CD14-positive monocyte (primary cell): ENCODE measurements around the gene RAE1. TPM values are rescaled to one million over a fixed set of nuclear protein-coding genes. Genes with fewer than 3 reads are reported as not detected.

Experiments
- DNase-seq, 3 donors: peaks; one replicate each; pipeline ENCODE4 v3.0.0-alpha.2; 2011 to 2022
- H2AFZ ChIP-seq: 2 replicates; pipeline ENCODE4 v1.6.0; 2012; ENCODE audit warnings: mild to moderate bottlenecking, low read depth, low read length, inconsistent platforms; ENCODE audit not compliant: insufficient read depth, poor library complexity, severe bottlenecking
- H3K27ac ChIP-seq, 2 donors: 1 replicate in 1 of 2; 2 replicates in 1 of 2; pipeline ENCODE4 v1.5.1; 2012 to 2013; ENCODE audit warnings: low read length in 2 of 2, control low read depth in 1 of 2, inconsistent platforms in 1 of 2, low read depth in 1 of 2, mild to moderate bottlenecking in 1 of 2
- H3K27me3 ChIP-seq, 2 donors: one replicate each; pipeline versions ENCODE4 v1.6.0 to v1.6.1; 2011 to 2013; ENCODE audit warnings: low read length in 2 of 2; ENCODE audit not compliant: control insufficient read depth in 2 of 2, insufficient read depth in 2 of 2
- H3K36me3 ChIP-seq, 2 donors: replicated peaks in 1 of 2; 1 replicate in 1 of 2; 2 replicates in 1 of 2; pipeline versions ENCODE4 v1.5.1 to v1.6.1; 2012 to 2013; ENCODE audit warnings: low read length in 2 of 2, control low read depth in 1 of 2, inconsistent platforms in 1 of 2, mild to moderate bottlenecking in 1 of 2; ENCODE audit not compliant: insufficient read depth in 2 of 2, control insufficient read depth in 1 of 2
- H3K4me1 ChIP-seq, 2 donors: 1 replicate in 1 of 2; 2 replicates in 1 of 2; pipeline versions ENCODE4 v1.5.1 to v1.6.1; 2012 to 2013; ENCODE audit warnings: low read length in 2 of 2, control low read depth in 1 of 2, inconsistent platforms in 1 of 2, mild to moderate bottlenecking in 1 of 2, moderate library complexity in 1 of 2; ENCODE audit not compliant: insufficient read depth in 2 of 2, control insufficient read depth in 1 of 2
- H3K4me2 ChIP-seq: replicated peaks from 2 replicates; pipeline ENCODE3; 2012; ENCODE audit warnings: low read length, moderate library complexity, mild to moderate bottlenecking; ENCODE audit not compliant: poor library complexity, severe bottlenecking; ENCODE audit errors: extremely low read depth
- H3K4me3 ChIP-seq, 3 experiments: fragments of 200-600 bp in 1 of 3; sonication (generic) in 1 of 3; replicated peaks in 1 of 3; 1 replicate in 2 of 3; 2 replicates in 1 of 3; pipeline ENCODE4 v1.5.1; 2011 to 2013; ENCODE audit warnings: low read length in 3 of 3, mild to moderate bottlenecking in 3 of 3, control low read depth in 2 of 3, low read depth in 2 of 3, inconsistent platforms in 1 of 3, moderate library complexity in 1 of 3
- H3K79me2 ChIP-seq: 2 replicates; pipeline ENCODE4 v1.6.0; 2012; ENCODE audit warnings: mild to moderate bottlenecking, control low read depth, inconsistent platforms, low read length, moderate library complexity; ENCODE audit not compliant: insufficient read depth
- H3K9ac ChIP-seq: 2 replicates; pipeline ENCODE4 v1.6.0; 2017; ENCODE audit warnings: low read length, mild to moderate bottlenecking; ENCODE audit not compliant: insufficient read depth, poor library complexity, severe bottlenecking
- H3K9me3 ChIP-seq, 2 donors: replicated peaks in 1 of 2; 1 replicate in 1 of 2; 2 replicates in 1 of 2; pipeline versions ENCODE4 v1.5.1 to v1.6.1; 2012 to 2013; ENCODE audit warnings: low read length in 2 of 2, control low read depth in 1 of 2; ENCODE audit not compliant: control insufficient read depth in 1 of 2, insufficient read depth in 1 of 2
- H4K20me1 ChIP-seq: 2 replicates; pipeline ENCODE4 v1.6.0; 2012; ENCODE audit warnings: mild to moderate bottlenecking, low read length, control low read depth, moderate library complexity; ENCODE audit not compliant: insufficient read depth
- H3K27ac Mint-ChIP-seq, 7 donors: one replicate each; pipeline ENCODE4 v1.8.0; 2020; ENCODE audit warnings: mild to moderate bottlenecking in 7 of 7, mixed read lengths in 7 of 7, moderate library complexity in 6 of 7, inconsistent platforms in 2 of 7
- H3K27me3 Mint-ChIP-seq, 3 donors: one replicate each; pipeline ENCODE4 v1.8.0; 2021 to 2022; ENCODE audit warnings: low read depth in 3 of 3, mild to moderate bottlenecking in 3 of 3, mixed read lengths in 3 of 3, moderate library complexity in 3 of 3, inconsistent platforms in 1 of 3
- H3K36me3 Mint-ChIP-seq, 2 donors: one replicate each; pipeline ENCODE4 v1.8.0; 2020; ENCODE audit warnings: mixed read lengths in 2 of 2, inconsistent platforms in 1 of 2, mild to moderate bottlenecking in 1 of 2
- H3K4me1 Mint-ChIP-seq: one replicate; pipeline ENCODE4 v1.8.0; 2020; ENCODE audit warnings: mild to moderate bottlenecking, mixed read lengths
- H3K4me3 Mint-ChIP-seq, 2 donors: one replicate each; pipeline ENCODE4 v1.8.0; 2020; ENCODE audit warnings: mild to moderate bottlenecking in 2 of 2, mixed read lengths in 2 of 2, moderate library complexity in 1 of 2
- H3K9me3 Mint-ChIP-seq, 7 donors: one replicate each; pipeline ENCODE4 v1.8.0; 2020 to 2022; ENCODE audit warnings: mixed read lengths in 7 of 7, mild to moderate bottlenecking in 6 of 7, moderate library complexity in 6 of 7, inconsistent platforms in 2 of 7
- WGBS: methylation state at CpG from one replicate; pipeline ENCODE4 v1.1.5; 2013; ENCODE audit warnings: missing lambda C conversion rate; ENCODE audit not compliant: insufficient coverage; 5-methylcytosine and 5-hydroxymethylcytosine counted together
- intact Hi-C, 2 donors: fragments of 100-400 bp; cut with micrococcal nuclease; formaldehyde crosslinking; loops; one replicate each; pipeline versions ENCODE4 v1.15.0 to v1.15.1; 2023
- polyA plus RNA-seq, 3 donors: library from polyadenylated mRNA; depleted of rRNA in 1 of 3; unstranded in 2 of 3; stranded (reverse) in 1 of 3; fragments of 300-500 nt in 2 of 3; fragments of >200 nt in 1 of 3; fragmentation: Illumina TruSeq in 2 of 3; gene quantifications; 1 replicate in 2 of 3; 2 replicates in 1 of 3; pipeline ENCODE4 v1.2.3, GENCODE V29; 2012 to 2021
- TF ChIP-seq, protein P1 (sequence below): fragments of 200-600 bp; IDR thresholded peaks from one replicate; pipeline ENCODE4 v1.8.0; 2022; ENCODE audit warnings: antibody characterized with exemption, mild to moderate bottlenecking

RAE1 gene
- polyA plus RNA-seq, 3 donors = 15.8 to 27.5 (median 21.7) TPM

DNA sequence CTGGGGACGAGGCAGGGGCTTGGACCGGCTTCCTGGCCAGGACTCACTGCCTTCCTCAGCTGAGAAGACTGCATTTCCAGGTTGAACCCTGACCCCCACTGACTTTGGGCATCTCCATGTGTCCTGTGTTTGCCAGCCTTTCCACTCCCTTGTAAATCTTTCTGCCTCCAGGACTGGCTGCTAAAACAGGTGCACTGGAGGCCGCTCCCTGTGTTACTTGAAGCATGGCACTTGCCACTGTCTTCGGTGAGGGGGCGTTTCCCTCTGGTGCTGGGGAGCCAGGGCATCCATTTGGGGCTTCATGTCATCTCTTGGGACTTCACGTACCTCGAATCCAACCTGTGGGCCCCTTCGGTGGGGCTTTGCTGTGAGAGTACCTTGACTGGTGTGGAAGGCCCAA is 33.4 kb downstream of the RAE1 start:
- H3K36me3 ChIP-seq = peaks cover 3 to 33% of the 10 kb centered on the region in 2 donors
- peaks cover 13 to 20% of the 10 kb centered on the region in 2 donors for H3K4me1 ChIP-seq
- Mint-ChIP-seq H3K27me3 (peaks cover 0 to 14% (median 7%) of the 10 kb centered on the region in 3 donors), H3K4me3 (no peak overlapping the region), H3K9me3 (peaks cover 0 to 5% (median 0%) of the 10 kb centered on the region in 7 donors), H3K27ac (no peak overlapping the region), H3K4me1 (peaks cover 19% of the 10 kb centered on the region), H3K36me3 (peaks cover 28 to 45% of the 10 kb centered on the region in 2 donors)
- no peak overlapping the region for H3K9ac ChIP-seq
- no peak overlapping the region for H2AFZ ChIP-seq
- H3K27ac ChIP-seq = no peak overlapping the region
- H4K20me1 ChIP-seq = peaks cover 21% of the 10 kb centered on the region
- 100% methylated on average over 7 of the region's 8 CpGs for WGBS
- intact Hi-C loops = loop anchor here in 1 of 2 donors (10.0 kb wide), 1 partner anchor 210 kb away; no protein-coding TSS in a partner anchor
- H3K4me3 ChIP-seq = no peak overlapping the region
- no peak overlapping the region for H3K4me2 ChIP-seq
- H3K9me3 ChIP-seq = no peaks in the 10 kb centered on the region
- TF ChIP-seq, protein P1, sequence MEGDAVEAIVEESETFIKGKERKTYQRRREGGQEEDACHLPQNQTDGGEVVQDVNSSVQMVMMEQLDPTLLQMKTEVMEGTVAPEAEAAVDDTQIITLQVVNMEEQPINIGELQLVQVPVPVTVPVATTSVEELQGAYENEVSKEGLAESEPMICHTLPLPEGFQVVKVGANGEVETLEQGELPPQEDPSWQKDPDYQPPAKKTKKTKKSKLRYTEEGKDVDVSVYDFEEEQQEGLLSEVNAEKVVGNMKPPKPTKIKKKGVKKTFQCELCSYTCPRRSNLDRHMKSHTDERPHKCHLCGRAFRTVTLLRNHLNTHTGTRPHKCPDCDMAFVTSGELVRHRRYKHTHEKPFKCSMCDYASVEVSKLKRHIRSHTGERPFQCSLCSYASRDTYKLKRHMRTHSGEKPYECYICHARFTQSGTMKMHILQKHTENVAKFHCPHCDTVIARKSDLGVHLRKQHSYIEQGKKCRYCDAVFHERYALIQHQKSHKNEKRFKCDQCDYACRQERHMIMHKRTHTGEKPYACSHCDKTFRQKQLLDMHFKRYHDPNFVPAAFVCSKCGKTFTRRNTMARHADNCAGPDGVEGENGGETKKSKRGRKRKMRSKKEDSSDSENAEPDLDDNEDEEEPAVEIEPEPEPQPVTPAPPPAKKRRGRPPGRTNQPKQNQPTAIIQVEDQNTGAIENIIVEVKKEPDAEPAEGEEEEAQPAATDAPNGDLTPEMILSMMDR = no peak
- no peaks in the 10 kb centered on the region for H3K27me3 ChIP-seq
- no peaks in the 10 kb centered on the region for H3K79me2 ChIP-seq
- no peak for DNase-seq

DNA sequence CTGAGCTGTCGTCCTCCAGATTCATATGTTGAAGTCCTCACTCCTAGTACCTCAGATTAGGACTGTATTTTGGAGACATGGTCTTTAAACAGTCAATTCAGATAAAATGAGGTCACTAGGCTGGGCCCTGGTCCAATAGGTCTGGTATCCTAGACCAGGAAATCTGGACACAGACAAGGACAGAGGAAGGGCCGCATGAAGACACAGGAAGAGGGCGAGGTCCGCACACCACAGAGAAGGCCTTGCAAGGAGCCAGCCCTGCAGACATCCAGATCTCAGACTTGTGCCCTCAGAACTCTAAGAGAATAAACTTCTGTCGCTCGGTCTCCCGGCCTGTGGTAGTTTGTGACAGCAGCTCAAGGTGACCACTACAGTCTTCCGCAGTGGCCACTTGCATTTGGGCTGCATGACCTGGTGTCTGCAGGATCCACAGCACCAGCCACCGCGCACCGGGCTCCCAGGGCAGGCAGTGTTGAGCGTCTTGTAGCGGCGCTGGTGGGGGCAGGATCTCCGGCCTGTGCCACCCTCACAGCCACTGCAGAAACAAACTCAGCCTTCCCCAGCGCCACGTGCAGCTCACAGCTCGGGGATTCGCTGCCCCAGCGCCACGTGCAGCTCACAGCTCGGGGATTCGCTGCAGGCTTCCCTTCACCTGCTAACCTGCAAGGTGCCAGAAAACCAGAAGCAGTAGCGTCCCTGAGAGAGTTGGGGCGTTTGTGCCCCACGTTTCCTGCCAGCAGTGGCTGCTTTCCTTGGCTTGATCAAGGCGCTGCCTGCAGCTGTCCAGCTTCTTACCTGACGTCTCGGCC is 34.1 kb downstream of the RAE1 start:
- peaks cover 23 to 38% of the 10 kb centered on the region in 2 donors for H3K36me3 Mint-ChIP-seq
- peaks cover 26% of the 10 kb centered on the region for H3K4me1 Mint-ChIP-seq
- H4K20me1 ChIP-seq = peaks cover 15% of the 10 kb centered on the region
- peaks cover 0 to 5% (median 0%) of the 10 kb centered on the region in 7 donors for H3K9me3 Mint-ChIP-seq
- intact Hi-C loops = loop anchor here in 1 of 2 donors (5.0 to 10.0 kb wide), 2 partner anchors 67 to 210 kb away; no protein-coding TSS in a partner anchor
- H3K27ac Mint-ChIP-seq = no peak overlapping the region
- H3K4me3 ChIP-seq = no peak overlapping the region
- H3K4me2 ChIP-seq = no peak overlapping the region
- peaks cover 3 to 26% of the 10 kb centered on the region in 2 donors for H3K36me3 ChIP-seq
- no peaks in the 10 kb centered on the region for H3K27me3 ChIP-seq
- peaks cover 0 to 14% (median 7%) of the 10 kb centered on the region in 3 donors for H3K27me3 Mint-ChIP-seq
- H3K27ac ChIP-seq = no peak overlapping the region
- DNase-seq = no peak
- peaks cover 20 to 27% of the 10 kb centered on the region in 2 donors for H3K4me1 ChIP-seq
- H3K4me3 Mint-ChIP-seq = no peak overlapping the region
- no peaks in the 10 kb centered on the region for H3K79me2 ChIP-seq
- TF ChIP-seq, protein P1 = no peak
- no peak overlapping the region for H2AFZ ChIP-seq
- H3K9me3 ChIP-seq = no peaks in the 10 kb centered on the region
- no peak overlapping the region for H3K9ac ChIP-seq
- 89% methylated on average over 23 of the region's 29 CpGs for WGBS
